SK-N-SH (cell line): ENCODE data around the gene SHPK. TPM values are rescaled to one million over a fixed set of nuclear protein-coding genes. Genes with fewer than 3 reads are reported as not detected.

Experiments
- CTCF ChIA-PET: fragments of 300-600, 350-600 bp; formaldehyde crosslinking; extraction: SDS; loops from one replicate; lab custom pipeline; 2021; lab: Yijun Ruan, JAX
- POLR2A ChIA-PET: fragments of 350-600 bp; sonication (Branson Sonifier 250); formaldehyde crosslinking; extraction: SDS; loops from one replicate; lab custom pipeline; 2020; ENCODE audit warnings: antibody characterized with exemption, inconsistent platforms; lab: Yijun Ruan, JAX
- DNase-seq: peaks from one replicate; pipeline ENCODE4 v3.0.0; 2012
- H2AFZ ChIP-seq: fragments of 200-600 bp; sonication (generic); 2 replicates; pipeline ENCODE4 v1.8.1; 2016; ENCODE audit warnings: antibody characterized with exemption, mild to moderate bottlenecking, low read depth
- H3F3A ChIP-seq: fragments of 200-600 bp; sonication (generic); replicated peaks from 2 replicates; pipeline ENCODE3; 2016; ENCODE audit warnings: antibody characterized with exemption, mild to moderate bottlenecking; ENCODE audit not compliant: insufficient read depth
- H3K27ac ChIP-seq, 2 experiments: fragments of 200-500 bp in 1 of 2; fragments of 200-600 bp in 1 of 2; sonication (Bioruptor generic) in 1 of 2; sonication (generic), shearing (Covaris generic) in 1 of 2; 2 replicates each; pipeline versions ENCODE4 v1.5.1 to v1.6.1; 2014 to 2016; ENCODE audit warnings: low read depth in 2 of 2, inconsistent platforms in 1 of 2, low read length in 1 of 2, mild to moderate bottlenecking in 1 of 2, mixed read lengths in 1 of 2
- H3K27me3 ChIP-seq: fragments of 200-600 bp; sonication (generic), shearing (Covaris generic); 2 replicates; pipeline ENCODE4 v1.6.1; 2016; ENCODE audit warnings: mixed run types; ENCODE audit not compliant: insufficient read depth
- H3K36me3 ChIP-seq, 2 experiments: fragments of 200-500 bp in 1 of 2; fragments of 200-600 bp in 1 of 2; sonication (Bioruptor generic) in 1 of 2; sonication (generic) in 1 of 2; replicated peaks in 1 of 2; 2 replicates each; pipeline versions ENCODE3 to v1.5.1; 2014 to 2016; ENCODE audit warnings: low read length in 1 of 2, mild to moderate bottlenecking in 1 of 2; ENCODE audit not compliant: insufficient read depth in 2 of 2, control insufficient read depth in 1 of 2
- H3K4me1 ChIP-seq, 2 experiments: fragments of 200-500 bp in 1 of 2; fragments of 200-600 bp in 1 of 2; sonication (Bioruptor generic) in 1 of 2; sonication (generic), shearing (Covaris generic) in 1 of 2; 2 replicates each; pipeline versions ENCODE4 v1.5.1 to v1.6.1; 2014 to 2016; ENCODE audit warnings: low read depth in 1 of 2, low read length in 1 of 2, mixed run types in 1 of 2; ENCODE audit not compliant: insufficient read depth in 2 of 2, control insufficient read depth in 1 of 2
- H3K4me2 ChIP-seq: fragments of 200-600 bp; sonication (generic), shearing (Covaris generic); 2 replicates; pipeline ENCODE4 v1.6.1; 2017; ENCODE audit warnings: mixed run types
- H3K4me3 ChIP-seq, 2 experiments: fragments of 200-500 bp in 1 of 2; fragments of 200-600 bp in 1 of 2; sonication (Bioruptor generic) in 1 of 2; sonication (generic), shearing (Covaris generic) in 1 of 2; 2 replicates each; pipeline versions ENCODE4 v1.5.1 to v1.8.1; 2014 to 2016; ENCODE audit warnings: low read depth in 2 of 2, inconsistent platforms in 1 of 2, low read length in 1 of 2, mild to moderate bottlenecking in 1 of 2, mixed read lengths in 1 of 2, moderate library complexity in 1 of 2
- H3K79me2 ChIP-seq: fragments of 200-600 bp; sonication (generic); 2 replicates; pipeline ENCODE4 v1.8.1; 2017; ENCODE audit warnings: mild to moderate bottlenecking; ENCODE audit not compliant: insufficient read depth
- H3K9ac ChIP-seq: fragments of 200-600 bp; sonication (generic); 2 replicates; pipeline ENCODE4 v1.6.1; 2017; ENCODE audit warnings: mixed run types
- H3K9me2 ChIP-seq: fragments of 200-600 bp; sonication (generic); 2 replicates; pipeline ENCODE4 v1.6.1; 2017; ENCODE audit warnings: mixed run types
- H3K9me3 ChIP-seq: fragments of 200-600 bp; sonication (generic); 2 replicates; pipeline ENCODE4 v1.6.1; 2017; ENCODE audit warnings: mixed run types, mild to moderate bottlenecking, moderate library complexity
- H4K20me1 ChIP-seq: fragments of 200-600 bp; sonication (generic); 2 replicates; pipeline ENCODE4 v1.6.1; 2017; ENCODE audit warnings: mild to moderate bottlenecking, mixed run types; ENCODE audit not compliant: insufficient read depth
- CHD2 ChIP-seq: fragments of 150-350 bp; IDR thresholded peaks from 2 replicates; pipeline ENCODE4 v1.6.1; 2018; ENCODE audit warnings: low read length; ENCODE audit not compliant: partially characterized antibody
- EZH2phosphoT487 ChIP-seq: fragments of 200-600 bp; sonication (generic); IDR thresholded peaks from 2 replicates; pipeline ENCODE4 v1.6.1; 2017; ENCODE audit warnings: low read depth, mixed run types, mild to moderate bottlenecking, antibody characterized with exemption, moderate library complexity, borderline replicate concordance
- FOSL2 ChIP-seq: IDR thresholded peaks from 2 replicates; pipeline ENCODE4 v1.4.0; 2012; ENCODE audit warnings: low read depth, mild to moderate bottlenecking, moderate library complexity, borderline replicate concordance
- FOXM1 ChIP-seq: IDR thresholded peaks from 2 replicates; pipeline ENCODE4 v1.4.0; 2012; ENCODE audit warnings: low read depth, mild to moderate bottlenecking
- GATA2 ChIP-seq: sonication (generic); formaldehyde crosslinking; IDR thresholded peaks from 2 replicates; pipeline ENCODE4 v1.5.0; 2020; ENCODE audit warnings: mild to moderate bottlenecking, missing genetic modification reagents
- MAX ChIP-seq: IDR thresholded peaks from 2 replicates; pipeline ENCODE4 v1.4.0; 2012; ENCODE audit warnings: low read depth
- MEF2A ChIP-seq: IDR thresholded peaks from 2 replicates; pipeline ENCODE4 v1.4.0; 2012; ENCODE audit warnings: low read depth, borderline replicate concordance
- NFIC ChIP-seq: IDR thresholded peaks from 2 replicates; pipeline ENCODE4 v1.4.0; 2012; ENCODE audit warnings: borderline replicate concordance
- NRF1 ChIP-seq: IDR thresholded peaks from 2 replicates; pipeline ENCODE4 v1.6.1; 2012; ENCODE audit warnings: low read depth, mild to moderate bottlenecking, low read length
- TAF1 ChIP-seq: IDR thresholded peaks from 2 replicates; pipeline ENCODE4 v1.6.1; 2012; ENCODE audit warnings: low read depth, mild to moderate bottlenecking, low read length, moderate library complexity, borderline replicate concordance
- TCF12 ChIP-seq: IDR thresholded peaks from 2 replicates; pipeline ENCODE4 v1.4.0; 2012
- ZBTB33 ChIP-seq: IDR thresholded peaks from 2 replicates; pipeline ENCODE4 v1.4.0; 2012; ENCODE audit warnings: low read depth, borderline replicate concordance
- WGBS: methylation state at CpG from one replicate; pipeline ENCODE4 v1.1.6; 2017; ENCODE audit warnings: low lambda C conversion rate; 5-methylcytosine and 5-hydroxymethylcytosine counted together
- polyA plus RNA-seq, 3 experiments: library from polyadenylated mRNA; depleted of rRNA; stranded (reverse); fragments of >200 nt; gene quantifications; 2 replicates each; pipeline ENCODE4 v1.2.3, GENCODE V29; 2012
- TF ChIP-seq, protein P1 (sequence below): fragments of 200-600 bp; sonication (generic); IDR thresholded peaks from 2 replicates; pipeline ENCODE4 v1.6.1; 2017; ENCODE audit warnings: antibody characterized with exemption, mild to moderate bottlenecking, moderate library complexity

SHPK gene
- polyA plus RNA-seq, 1 of the 3 experiments (the other 2 are of a cell fraction), result 9.0 TPM

DNA sequence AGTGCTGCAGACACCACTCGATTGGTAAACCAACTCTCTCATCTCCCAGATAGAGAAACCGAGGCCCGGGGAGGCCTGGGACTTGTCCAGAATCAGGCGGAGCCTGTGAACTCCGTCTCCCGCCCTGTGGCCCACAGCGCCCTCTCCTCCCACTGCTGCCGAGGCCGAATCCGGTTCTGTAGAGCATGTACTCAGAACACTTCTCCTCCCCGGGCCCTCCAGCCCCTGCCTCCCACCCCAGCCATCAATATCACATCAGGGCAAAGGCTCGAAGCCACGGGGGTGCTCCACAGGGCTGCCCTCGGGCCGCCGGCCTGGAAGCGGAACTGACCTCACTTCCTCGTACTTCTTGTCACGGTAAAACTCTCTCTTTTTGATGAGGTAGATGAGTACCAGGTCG is 45.5 kb upstream of the SHPK start:
- WGBS, result 75% methylated on average over 20 of the region's 20 CpGs
- Histone ChIP-seq H3K9ac (no peak overlapping the region), H2AFZ (no peak overlapping the region), H3K4me2 (no peak overlapping the region), H3K4me1 (no peaks in the 10 kb centered on the region), H3K9me2 (no peaks in the 10 kb centered on the region), H3F3A (no peaks in the 10 kb centered on the region), H4K20me1 (no peaks in the 10 kb centered on the region), H3K9me3 (no peaks in the 10 kb centered on the region), H3K79me2 (no peaks in the 10 kb centered on the region), H3K4me3 (no peak overlapping the region), H3K36me3 (no peaks in the 10 kb centered on the region), H3K27me3 (no peaks in the 10 kb centered on the region), H3K27ac (no peak overlapping the region)
- CTCF ChIA-PET, result no interaction called here
- no peak for TF ChIP-seq FOSL2
- TF ChIP-seq FOXM1, result no peak
- no peak for TF ChIP-seq NFIC
- TF ChIP-seq CHD2, result no peak
- no peak for TF ChIP-seq MEF2A
- TF ChIP-seq TAF1, result no peak
- no peak for TF ChIP-seq GATA2 (CRISPR knock-in tag)
- no peak for TF ChIP-seq NRF1
- TF ChIP-seq EZH2phosphoT487, result no peak
- no peak for DNase-seq
- POLR2A ChIA-PET, result no interaction called here

DNA sequence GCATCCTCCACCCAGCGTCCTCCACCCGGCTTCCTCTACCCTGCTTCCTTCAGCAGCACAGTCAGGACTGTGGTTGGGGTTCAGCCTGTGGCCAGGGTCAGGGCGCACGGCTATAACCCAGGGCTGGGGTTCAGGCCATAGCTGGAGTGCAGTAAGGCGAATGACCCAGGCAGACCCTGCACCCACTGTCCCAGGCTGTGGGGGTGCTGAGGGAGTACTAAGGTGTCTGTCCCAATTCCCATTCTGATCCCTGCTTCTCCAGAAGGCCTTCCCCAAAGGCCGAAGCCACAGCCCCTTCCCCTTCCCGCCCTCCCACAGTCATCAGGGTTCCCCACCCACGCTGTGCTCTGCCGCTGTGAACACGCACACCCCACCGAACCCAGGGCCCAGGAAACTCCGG is 45.0 kb upstream of the SHPK start:
- ChIA-PET POLR2A (no interaction called here), CTCF (no interaction called here)
- H3K4me2 ChIP-seq, result no peak overlapping the region
- no peak overlapping the region for H3K4me3 ChIP-seq
- H3K27ac ChIP-seq, result no peak overlapping the region
- H3K9ac ChIP-seq, result no peak overlapping the region
- no peaks in the 10 kb centered on the region for H3K79me2 ChIP-seq
- no peak for DNase-seq
- no peak overlapping the region for H2AFZ ChIP-seq
- H3K9me3 ChIP-seq, result no peaks in the 10 kb centered on the region
- WGBS, result 77% methylated on average over 5 of the region's 12 CpGs
- TF ChIP-seq, protein P1, sequence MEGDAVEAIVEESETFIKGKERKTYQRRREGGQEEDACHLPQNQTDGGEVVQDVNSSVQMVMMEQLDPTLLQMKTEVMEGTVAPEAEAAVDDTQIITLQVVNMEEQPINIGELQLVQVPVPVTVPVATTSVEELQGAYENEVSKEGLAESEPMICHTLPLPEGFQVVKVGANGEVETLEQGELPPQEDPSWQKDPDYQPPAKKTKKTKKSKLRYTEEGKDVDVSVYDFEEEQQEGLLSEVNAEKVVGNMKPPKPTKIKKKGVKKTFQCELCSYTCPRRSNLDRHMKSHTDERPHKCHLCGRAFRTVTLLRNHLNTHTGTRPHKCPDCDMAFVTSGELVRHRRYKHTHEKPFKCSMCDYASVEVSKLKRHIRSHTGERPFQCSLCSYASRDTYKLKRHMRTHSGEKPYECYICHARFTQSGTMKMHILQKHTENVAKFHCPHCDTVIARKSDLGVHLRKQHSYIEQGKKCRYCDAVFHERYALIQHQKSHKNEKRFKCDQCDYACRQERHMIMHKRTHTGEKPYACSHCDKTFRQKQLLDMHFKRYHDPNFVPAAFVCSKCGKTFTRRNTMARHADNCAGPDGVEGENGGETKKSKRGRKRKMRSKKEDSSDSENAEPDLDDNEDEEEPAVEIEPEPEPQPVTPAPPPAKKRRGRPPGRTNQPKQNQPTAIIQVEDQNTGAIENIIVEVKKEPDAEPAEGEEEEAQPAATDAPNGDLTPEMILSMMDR, result no peak
- no peak for TF ChIP-seq MAX
- no peak for TF ChIP-seq TCF12
- no peak for TF ChIP-seq NRF1
- TF ChIP-seq ZBTB33, result no peak
- H3K4me1 ChIP-seq, result no peaks in the 10 kb centered on the region
- no peaks in the 10 kb centered on the region for H3K36me3 ChIP-seq
- no peaks in the 10 kb centered on the region for H3K9me2 ChIP-seq
- no peaks in the 10 kb centered on the region for H3K27me3 ChIP-seq
- no peaks in the 10 kb centered on the region for H4K20me1 ChIP-seq
- no peaks in the 10 kb centered on the region for H3F3A ChIP-seq
